ENCODE results near the gene APOBEC3H.

Gene APOBEC3H

GRCh38 chr22:39084666-39085065, 12.4 kb upstream of the APOBEC3H start:
- no peak overlapping the region for H3K27ac ChIP-seq (ENCODE audit: low read length)
- peaks cover 0 to 5% of the 10 kb centered on the region in 2 donors for H3K4me1 ChIP-seq (ENCODE audit: control insufficient read depth in 1 of 2, insufficient read depth in 2 of 2, low read length in 2 of 2)
- H3K27me3 ChIP-seq (ENCODE audit: low read depth, low read length), result no peaks in the 10 kb centered on the region
- no peak overlapping the region for H3K4me3 ChIP-seq (ENCODE audit: low read depth in 1 of 2, low read length in 2 of 2)
- peaks cover 0 to 13% of the 10 kb centered on the region in 2 donors for H3K36me3 ChIP-seq (ENCODE audit: control insufficient read depth in 1 of 2, insufficient read depth in 2 of 2, low read length in 2 of 2)
- no peaks in the 10 kb centered on the region for H3K9me3 ChIP-seq (ENCODE audit: control insufficient read depth in 1 of 2, low read length in 2 of 2)

- H3K4me1 ChIP-seq (ENCODE audit: control insufficient read depth in 1 of 2, insufficient read depth in 2 of 2, low read length in 2 of 2), result peaks cover 0 to 5% of the 10 kb centered on the region in 2 donors
- H3K36me3 ChIP-seq (ENCODE audit: control insufficient read depth in 1 of 2, insufficient read depth in 2 of 2, low read length in 2 of 2), result peaks cover 0 to 8% of the 10 kb centered on the region in 2 donors
- peaks cover 4% of the 10 kb centered on the region for H3K27me3 ChIP-seq (ENCODE audit: low read depth, low read length)
- no peak overlapping the region for H3K27ac ChIP-seq (ENCODE audit: low read length)
- H3K4me3 ChIP-seq (ENCODE audit: low read depth in 1 of 2, low read length in 2 of 2), result no peak overlapping the region
- H3K9me3 ChIP-seq (ENCODE audit: control insufficient read depth in 1 of 2, low read length in 2 of 2), result no peaks in the 10 kb centered on the region
These were observed 9.9 kb upstream of the APOBEC3H start for GRCh38 chr22:39087098-39087497.

- no peak overlapping the region for H3K27ac ChIP-seq (ENCODE audit: low read length)
- H3K27me3 ChIP-seq (ENCODE audit: low read depth, low read length), result peaks cover 4% of the 10 kb centered on the region
- H3K36me3 ChIP-seq (ENCODE audit: control insufficient read depth in 1 of 2, insufficient read depth in 2 of 2, low read length in 2 of 2), result peaks cover 0 to 8% of the 10 kb centered on the region in 2 donors
- no peaks in the 10 kb centered on the region for H3K9me3 ChIP-seq (ENCODE audit: control insufficient read depth in 1 of 2, low read length in 2 of 2)
- no peak overlapping the region for H3K4me3 ChIP-seq (ENCODE audit: low read depth in 1 of 2, low read length in 2 of 2)
- H3K4me1 ChIP-seq (ENCODE audit: control insufficient read depth in 1 of 2, insufficient read depth in 2 of 2, low read length in 2 of 2), result peaks cover 0 to 5% of the 10 kb centered on the region in 2 donors
These were observed 9.0 kb upstream of the APOBEC3H start for GRCh38 chr22:39087881-39088684.

- Histone ChIP-seq H3K27ac (ENCODE audit: low read length) (no peak overlapping the region), H3K36me3 (ENCODE audit: control insufficient read depth in 1 of 2, insufficient read depth in 2 of 2, low read length in 2 of 2) (peaks cover 0 to 8% of the 10 kb centered on the region in 2 donors), H3K27me3 (ENCODE audit: low read depth, low read length) (peaks cover 4% of the 10 kb centered on the region), H3K4me1 (ENCODE audit: control insufficient read depth in 1 of 2, insufficient read depth in 2 of 2, low read length in 2 of 2) (peaks cover 0 to 5% of the 10 kb centered on the region in 2 donors), H3K9me3 (ENCODE audit: control insufficient read depth in 1 of 2, low read length in 2 of 2) (no peaks in the 10 kb centered on the region), H3K4me3 (ENCODE audit: low read depth in 1 of 2, low read length in 2 of 2) (no peak overlapping the region)
These were observed 8.4 kb upstream of the APOBEC3H start for GRCh38 chr22:39088685-39089032.

GRCh38 chr22:39089928-39090327, 7.1 kb upstream of the APOBEC3H start:
- peaks cover 4% of the 10 kb centered on the region for H3K27me3 ChIP-seq (ENCODE audit: low read depth, low read length)
- no peak overlapping the region for H3K27ac ChIP-seq (ENCODE audit: low read length)

GRCh38 chr22:39090426-39091064, 6.5 kb upstream of the APOBEC3H start:
- Histone ChIP-seq H3K27me3 (ENCODE audit: low read depth, low read length) (peaks cover 4% of the 10 kb centered on the region), H3K4me1 (ENCODE audit: control insufficient read depth in 1 of 2, insufficient read depth in 2 of 2, low read length in 2 of 2) (peaks cover 0 to 5% of the 10 kb centered on the region in 2 donors), H3K27ac (ENCODE audit: low read length) (no peak overlapping the region), H3K4me3 (ENCODE audit: low read depth in 1 of 2, low read length in 2 of 2) (no peak overlapping the region), H3K9me3 (ENCODE audit: control insufficient read depth in 1 of 2, low read length in 2 of 2) (no peaks in the 10 kb centered on the region), H3K36me3 (ENCODE audit: control insufficient read depth in 1 of 2, insufficient read depth in 2 of 2, low read length in 2 of 2) (peaks cover 0 to 8% of the 10 kb centered on the region in 2 donors)

More at GRCh38 chr22:39089928-39090327, 7.1 kb upstream of the APOBEC3H start:
- Histone ChIP-seq H3K36me3 (ENCODE audit: control insufficient read depth in 1 of 2, insufficient read depth in 2 of 2, low read length in 2 of 2) (peaks cover 0 to 8% of the 10 kb centered on the region in 2 donors), H3K4me1 (ENCODE audit: control insufficient read depth in 1 of 2, insufficient read depth in 2 of 2, low read length in 2 of 2) (peaks cover 0 to 5% of the 10 kb centered on the region in 2 donors), H3K9me3 (ENCODE audit: control insufficient read depth in 1 of 2, low read length in 2 of 2) (no peaks in the 10 kb centered on the region), H3K4me3 (ENCODE audit: low read depth in 1 of 2, low read length in 2 of 2) (no peak overlapping the region)

GRCh38 chr22:39091126-39092081, 5.6 kb upstream of the APOBEC3H start:
- Histone ChIP-seq H3K4me3 (ENCODE audit: low read depth in 1 of 2, low read length in 2 of 2) (no peak overlapping the region), H3K27me3 (ENCODE audit: low read depth, low read length) (peaks cover 4% of the 10 kb centered on the region), H3K27ac (ENCODE audit: low read length) (no peak overlapping the region), H3K4me1 (ENCODE audit: control insufficient read depth in 1 of 2, insufficient read depth in 2 of 2, low read length in 2 of 2) (peaks cover 0 to 5% of the 10 kb centered on the region in 2 donors), H3K36me3 (ENCODE audit: control insufficient read depth in 1 of 2, insufficient read depth in 2 of 2, low read length in 2 of 2) (peaks cover 0 to 8% of the 10 kb centered on the region in 2 donors), H3K9me3 (ENCODE audit: control insufficient read depth in 1 of 2, low read length in 2 of 2) (no peaks in the 10 kb centered on the region)

- Histone ChIP-seq H3K4me3 (ENCODE audit: low read depth in 1 of 2, low read length in 2 of 2) (no peak overlapping the region), H3K9me3 (ENCODE audit: control insufficient read depth in 1 of 2, low read length in 2 of 2) (no peaks in the 10 kb centered on the region), H3K36me3 (ENCODE audit: control insufficient read depth in 1 of 2, insufficient read depth in 2 of 2, low read length in 2 of 2) (no peaks in the 10 kb centered on the region), H3K4me1 (ENCODE audit: control insufficient read depth in 1 of 2, insufficient read depth in 2 of 2, low read length in 2 of 2) (peaks cover 4 to 5% of the 10 kb centered on the region in 2 donors), H3K27me3 (ENCODE audit: low read depth, low read length) (peaks cover 4% of the 10 kb centered on the region), H3K27ac (ENCODE audit: low read length) (no peak overlapping the region)
These were observed 4.8 kb upstream of the APOBEC3H start for GRCh38 chr22:39092111-39092862.

- Histone ChIP-seq H3K4me1 (ENCODE audit: control insufficient read depth in 1 of 2, insufficient read depth in 2 of 2, low read length in 2 of 2) (peaks cover 0 to 4% of the 10 kb centered on the region in 2 donors), H3K27ac (ENCODE audit: low read length) (no peak overlapping the region), H3K27me3 (ENCODE audit: low read depth, low read length) (peaks cover 4% of the 10 kb centered on the region), H3K9me3 (ENCODE audit: control insufficient read depth in 1 of 2, low read length in 2 of 2) (no peaks in the 10 kb centered on the region), H3K36me3 (ENCODE audit: control insufficient read depth in 1 of 2, insufficient read depth in 2 of 2, low read length in 2 of 2) (no peaks in the 10 kb centered on the region), H3K4me3 (ENCODE audit: low read depth in 1 of 2, low read length in 2 of 2) (no peak overlapping the region)
These were observed 2.2 kb upstream of the APOBEC3H start for GRCh38 chr22:39094717-39095389.

- Histone ChIP-seq H3K27ac (ENCODE audit: low read length) (no peak overlapping the region), H3K27me3 (ENCODE audit: low read depth, low read length) (no peaks in the 10 kb centered on the region), H3K9me3 (ENCODE audit: control insufficient read depth in 1 of 2, low read length in 2 of 2) (no peaks in the 10 kb centered on the region), H3K36me3 (ENCODE audit: control insufficient read depth in 1 of 2, insufficient read depth in 2 of 2, low read length in 2 of 2) (no peaks in the 10 kb centered on the region), H3K4me1 (ENCODE audit: control insufficient read depth in 1 of 2, insufficient read depth in 2 of 2, low read length in 2 of 2) (peaks cover 0 to 4% of the 10 kb centered on the region in 2 donors), H3K4me3 (ENCODE audit: low read depth in 1 of 2, low read length in 2 of 2) (no peak overlapping the region)
These were observed 1.1 kb upstream of the APOBEC3H start for GRCh38 chr22:39095971-39096370.

All from muscle layer of duodenum (tissue), 2 donors.